Right ventricle myocardium inferior (tissue), 1 donor: ENCODE measurements around the gene USP43. TPM values are rescaled to one million over a fixed set of nuclear protein-coding genes. Genes with fewer than 3 reads are reported as not detected.
A peak's percentile ranks its signal among the peaks of the same experiment; 100 is the strongest.
"Not testable (repeated sequence)": the region's sequence is repeated elsewhere in the genome, so short reads cannot be mapped to it uniquely, and the experiment has no call there.

Experiments
- ATAC-seq: fragments of 200-7000 bp; cut with Tn5 transposase; one replicate; pipeline ENCODE4 v1.9.1; 2020; ENCODE audit warnings: mild to moderate bottlenecking, moderate library complexity
- DNase-seq: peaks from one replicate; pipeline ENCODE4 v3.0.0; 2021; ENCODE audit errors: missing footprints
- intact Hi-C: fragments of 100-400 bp; cut with DNase I; formaldehyde crosslinking; loops from one replicate; pipeline ENCODE4 v1.11.0; 2022
- long read RNA-seq: library from polyadenylated mRNA; unstranded; transcript quantifications from one replicate; pipeline ENCODE4 v2.0.0, GENCODE V29; 2021
- total RNA-seq: library from RNA; stranded (reverse); fragmentation: NEBNext Ultra II Directional; extraction: Animal tissue kit (Norgen Biotek cat#: 25700); gene quantifications from one replicate; pipeline ENCODE4 v1.2.1, GENCODE V29; 2021
- donor health status: DM: no; HTN: yes; CAD: no; lungs with severe emphysema.

USP43 gene
- total RNA-seq, result not detected
- long read RNA-seq, result 0 reads

GRCh38 chr17:9644910-9645751, at the start of gene USP43:
TSS of gene USP43 (plus strand) at chr17:9645517. CDS start at chr17:9645633, 116 bp downstream.
- DNase-seq, result no peak

GRCh38 chr17:9597638-9598037, 47.7 kb upstream of the USP43 start:
- not testable (repeated sequence) for DNase-seq, ATAC-seq

More at GRCh38 chr17:9644910-9645751, at the start of gene USP43:
- peak; percentile 45 for ATAC-seq
- intact Hi-C loops, result no loop called here

GRCh38 chr17:9598661-9599060, 46.7 kb upstream of the USP43 start:
- intact Hi-C loops, result no loop called here
- no peak for ATAC-seq
- DNase-seq, result no peak

More at GRCh38 chr17:9597638-9598037, 47.7 kb upstream of the USP43 start:
- intact Hi-C loops, result not testable (repeated sequence)

GRCh38 chr17:9604583-9604982, 40.7 kb upstream of the USP43 start:
- intact Hi-C loops, ATAC-seq, DNase-seq: not testable (repeated sequence)

- no peak for ATAC-seq
- intact Hi-C loops, result no loop called here
- no peak for DNase-seq
Observed at GRCh38 chr17:9606453-9606852, 38.9 kb upstream of the USP43 start.

GRCh38 chr17:9607058-9607457, 38.3 kb upstream of the USP43 start:
- ATAC-seq, intact Hi-C loops: not testable (repeated sequence)

GRCh38 chr17:9611557-9611956, 33.8 kb upstream of the USP43 start:
- intact Hi-C loops, result no loop called here
- ATAC-seq (no peak), DNase-seq (no peak)

More at GRCh38 chr17:9607058-9607457, 38.3 kb upstream of the USP43 start:
- DNase-seq, result not testable (repeated sequence)

GRCh38 chr17:9612006-9612405, 33.3 kb upstream of the USP43 start:
- intact Hi-C loops, result no loop called here
- ATAC-seq (no peak), DNase-seq (no peak)

- ATAC-seq (no peak), DNase-seq (no peak)
- intact Hi-C loops, result no loop called here
Observed at GRCh38 chr17:9615486-9615885, 29.8 kb upstream of the USP43 start.

- DNase-seq, result no peak
- intact Hi-C loops, result no loop called here
- ATAC-seq, result no peak
Observed at GRCh38 chr17:9622961-9623360, 22.4 kb upstream of the USP43 start.

- DNase-seq, result no peak
- intact Hi-C loops, result no loop called here
- ATAC-seq, result no peak
Observed at GRCh38 chr17:9628509-9628908, 16.8 kb upstream of the USP43 start.

- DNase-seq (no peak), ATAC-seq (no peak)
- intact Hi-C loops, result no loop called here
Observed at GRCh38 chr17:9632741-9633140, 12.6 kb upstream of the USP43 start.

- DNase-seq (no peak), ATAC-seq (no peak)
- intact Hi-C loops, result no loop called here
Observed at GRCh38 chr17:9635340-9635739, 10.0 kb upstream of the USP43 start.

GRCh38 chr17:9636501-9636900, 8.8 kb upstream of the USP43 start:
- no peak for DNase-seq
- intact Hi-C loops, result no loop called here
- no peak for ATAC-seq

- DNase-seq, intact Hi-C loops, ATAC-seq: not testable (repeated sequence)
Observed at GRCh38 chr17:9640388-9640787, 4.9 kb upstream of the USP43 start.

- ATAC-seq, result no peak
- DNase-seq, result no peak
- intact Hi-C loops, result no loop called here
Observed at GRCh38 chr17:9643611-9644010, 1.7 kb upstream of the USP43 start.

- ATAC-seq (no peak), DNase-seq (no peak)
- intact Hi-C loops, result no loop called here
Observed at GRCh38 chr17:9645851-9646545, 681 bp downstream of the USP43 start.

- DNase-seq, result no peak
- intact Hi-C loops, result no loop called here
Observed at GRCh38 chr17:9646546-9646885, 1.2 kb downstream of the USP43 start.

GRCh38 chr17:9647014-9647413, 1.7 kb downstream of the USP43 start:
- intact Hi-C loops, result no loop called here
- ATAC-seq, result no peak
- no peak for DNase-seq

More at GRCh38 chr17:9646546-9646885, 1.2 kb downstream of the USP43 start:
- ATAC-seq, result no peak

- no peak for ATAC-seq
- intact Hi-C loops, result no loop called here
- no peak for DNase-seq
Observed at GRCh38 chr17:9648521-9649110, 3.3 kb downstream of the USP43 start.
